NCI-H2107 (cell line): ENCODE results near the gene LYRM9.
"Not testable (repeated sequence)": the region's sequence is repeated elsewhere in the genome, so short reads cannot be mapped to it uniquely, and the experiment has no call there.

Source experiments
- DNase-seq: peaks from one replicate; lab custom pipeline; 2025; lab: John Stamatoyannopoulos, UW

Gene LYRM9

DNA sequence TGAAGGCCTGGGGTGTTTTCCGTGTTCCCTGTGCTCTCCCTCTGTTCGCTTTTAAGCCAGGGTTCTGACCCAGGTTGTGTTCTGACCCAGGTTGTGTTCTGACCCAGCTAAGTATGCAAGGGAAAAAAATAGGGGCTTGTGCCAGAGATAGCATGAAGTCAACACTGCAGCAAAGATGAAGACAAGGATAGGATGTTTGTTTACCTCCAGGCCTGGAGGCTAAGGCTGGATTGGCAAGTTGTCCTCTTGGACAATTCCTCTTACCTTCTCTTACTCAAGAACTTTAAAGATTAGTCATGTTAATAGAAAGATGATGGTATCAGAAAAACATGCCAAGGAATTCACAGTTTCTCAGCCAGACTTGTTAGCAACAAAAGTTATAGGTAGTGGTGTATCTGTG lies 19.4 kb downstream of the LYRM9 start:
- DNase-seq, result no peak

- no peak for DNase-seq
These were observed 20.0 kb downstream of the LYRM9 start for GRCh38 chr17:27873211-27873610.

GRCh38 chr17:27872776-27873175 lies 20.4 kb downstream of the LYRM9 start:
- no peak for DNase-seq

DNA sequence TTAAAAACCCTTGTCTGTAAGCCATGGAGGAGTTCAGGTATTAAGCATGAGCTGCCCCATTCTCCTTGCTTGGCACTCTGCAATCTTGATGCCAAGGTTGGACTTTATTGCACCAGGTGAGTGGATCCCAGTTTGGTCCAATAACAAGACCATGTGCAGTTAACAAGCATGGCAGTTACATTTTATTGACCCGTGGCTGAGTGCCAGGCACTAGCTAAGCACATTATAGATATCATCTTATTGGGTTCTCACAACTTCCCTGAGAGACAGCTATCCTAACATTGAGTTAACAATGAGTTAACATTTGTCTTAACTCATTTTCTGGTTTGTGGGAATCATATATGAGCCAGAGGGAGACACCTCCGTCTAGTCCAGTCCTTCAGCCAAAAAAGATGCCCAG lies 21.8 kb downstream of the LYRM9 start:
- DNase-seq, result no peak

GRCh38 chr17:27870345-27870744 lies 22.8 kb downstream of the LYRM9 start:
- DNase-seq, result no peak

- DNase-seq, result no peak
These were observed 24.6 kb downstream of the LYRM9 start for GRCh38 chr17:27868565-27868964.

- no peak for DNase-seq
These were observed 30.3 kb downstream of the LYRM9 start for GRCh38 chr17:27862840-27863239.

- DNase-seq, result no peak
These were observed 31.2 kb downstream of the LYRM9 start for GRCh38 chr17:27862004-27862403.

GRCh38 chr17:27860971-27861664 lies 32.0 kb downstream of the LYRM9 start:
- DNase-seq, result no peak

DNA sequence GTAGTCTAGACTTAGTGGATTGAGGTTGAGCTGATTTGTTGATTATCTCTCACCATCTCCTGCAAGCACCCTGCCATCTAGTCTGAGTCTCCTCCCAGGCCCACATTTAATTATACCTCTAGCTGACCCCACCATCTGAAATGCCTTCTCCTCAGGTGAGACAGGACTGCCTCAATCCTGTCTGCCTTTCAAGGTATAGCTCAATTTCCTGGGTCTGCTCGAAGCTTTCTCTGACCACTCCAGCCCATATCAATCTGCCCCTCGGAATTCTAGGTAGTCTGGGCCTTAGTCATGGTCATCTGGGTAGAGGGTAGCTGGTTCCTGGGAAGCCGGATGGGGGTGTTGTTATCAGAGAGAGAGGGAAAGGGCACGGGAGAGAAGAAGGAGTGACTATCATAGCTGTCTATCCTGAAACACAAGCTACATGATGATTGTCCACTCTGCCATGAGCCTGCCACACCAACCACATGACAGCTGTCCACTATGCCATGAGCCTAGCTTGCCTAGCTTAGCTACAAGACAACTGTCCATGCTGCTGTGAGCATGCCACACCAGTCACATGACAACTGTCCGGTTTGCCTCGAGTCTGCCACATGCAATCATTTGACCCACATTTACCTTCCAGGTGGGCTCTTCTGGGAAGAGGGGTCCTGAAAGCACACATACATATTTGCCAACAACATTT lies 34.4 kb downstream of the LYRM9 start:
- DNase-seq, result no peak

DNA sequence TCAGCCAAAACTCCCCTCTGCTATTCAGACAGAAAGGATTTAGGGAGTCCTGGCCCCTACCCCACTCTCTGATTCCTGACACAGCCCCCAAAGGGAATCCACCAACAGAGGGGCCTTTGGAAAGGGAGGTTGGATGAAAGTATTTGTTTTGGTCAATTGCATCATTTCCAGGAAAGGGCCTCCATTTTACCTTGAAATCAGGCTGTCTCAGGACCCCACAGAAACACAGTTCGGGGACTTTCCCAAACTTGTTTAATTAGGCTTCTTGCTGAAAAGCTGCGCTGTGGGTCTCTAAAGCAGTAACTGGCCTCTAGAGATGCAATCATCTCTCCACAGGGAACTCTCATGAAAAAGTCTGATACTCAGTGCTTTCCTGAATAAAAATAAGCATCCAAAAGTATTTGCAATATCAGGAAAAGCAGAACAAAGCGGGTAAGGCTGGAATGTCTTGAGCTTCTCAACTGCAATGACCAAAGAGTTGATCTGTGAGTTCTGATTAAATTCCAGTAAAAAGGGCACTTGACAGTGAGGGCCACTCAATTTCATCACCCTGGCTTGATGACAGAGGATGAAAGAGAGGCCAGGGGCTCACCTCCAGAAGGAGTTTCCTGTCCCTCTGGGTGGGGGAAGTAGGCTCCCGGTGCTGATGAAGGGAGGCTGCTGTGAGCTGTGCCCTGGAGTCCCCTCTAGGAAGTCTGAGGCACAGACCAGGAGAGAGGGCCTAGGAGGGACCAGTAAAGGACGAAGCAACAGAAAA lies 36.3 kb downstream of the LYRM9 start:
- no peak for DNase-seq

- no peak for DNase-seq
These were observed 37.7 kb downstream of the LYRM9 start for GRCh38 chr17:27855454-27855853.

DNA sequence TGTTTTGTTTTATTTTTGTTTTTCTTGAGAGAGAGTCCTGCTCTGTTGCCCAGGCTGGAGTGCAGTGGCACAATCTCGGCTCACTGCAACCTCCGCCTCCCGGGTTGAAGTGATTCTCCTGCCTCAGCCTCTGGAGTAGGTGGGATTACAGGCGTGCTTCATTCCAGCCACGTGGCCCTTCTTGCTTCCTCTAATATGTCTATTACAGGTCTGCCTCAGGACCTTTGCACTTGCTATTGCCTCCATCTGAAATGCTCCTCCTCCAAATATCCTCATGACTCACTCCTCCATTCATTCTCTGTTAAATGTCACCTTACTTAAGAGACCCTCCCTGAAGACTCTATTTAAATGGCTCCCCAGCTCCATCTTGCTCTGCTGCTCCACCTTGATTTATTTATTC lies 39.0 kb downstream of the LYRM9 start:
- no peak for DNase-seq

DNA sequence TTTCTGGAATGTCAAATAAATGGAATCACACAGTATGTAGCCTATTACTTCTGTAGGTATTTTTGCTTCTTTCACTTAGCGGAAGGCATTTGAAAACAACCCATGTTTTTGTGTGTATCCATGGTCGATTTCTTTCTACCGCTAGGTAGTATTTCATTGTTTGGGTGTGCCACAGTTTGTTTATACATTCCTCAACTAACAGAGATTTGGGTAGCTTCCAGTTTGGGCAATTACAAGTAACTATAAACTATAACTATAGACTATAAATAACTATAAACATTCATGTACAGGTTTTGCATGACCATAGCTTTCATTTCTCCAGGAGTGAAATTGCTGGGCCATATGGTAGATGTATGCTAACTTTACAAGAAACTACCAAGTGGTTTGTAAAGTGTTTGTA lies 40.1 kb downstream of the LYRM9 start:
- DNase-seq, result no peak

DNA sequence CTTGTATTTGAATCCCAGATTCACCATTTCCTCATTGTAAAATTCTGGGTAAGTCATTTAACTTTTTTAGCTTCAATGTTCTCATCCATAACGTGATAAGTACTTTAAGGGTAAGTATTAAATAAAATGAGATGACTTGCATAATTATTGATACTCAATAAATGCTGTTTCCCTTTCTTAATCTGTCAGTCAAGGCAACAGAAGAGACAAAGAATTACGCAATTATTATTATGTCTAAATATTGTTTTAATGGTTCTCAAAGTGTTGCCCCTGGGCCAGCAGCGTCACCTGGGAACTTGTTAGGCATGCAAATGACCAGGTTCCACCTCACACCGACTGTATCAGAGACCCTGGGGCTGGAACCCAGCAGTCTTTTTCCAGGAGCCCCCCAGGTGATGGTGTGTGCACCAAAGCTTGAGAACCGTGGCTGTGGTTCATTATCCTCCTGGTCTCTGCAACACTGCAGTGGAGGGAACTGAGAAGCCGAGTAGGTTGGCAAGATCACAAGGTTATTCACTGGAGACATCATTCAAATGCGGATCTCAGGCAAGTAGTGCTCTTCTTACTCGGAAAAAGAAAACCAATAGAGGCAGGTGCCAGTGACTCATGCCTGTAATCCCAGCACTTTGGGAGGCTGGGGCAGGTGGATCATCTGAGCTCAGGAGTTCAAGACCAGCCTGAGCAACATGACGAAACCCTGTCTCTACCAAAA lies 43.5 kb downstream of the LYRM9 start:
- DNase-seq, result no peak

DNA sequence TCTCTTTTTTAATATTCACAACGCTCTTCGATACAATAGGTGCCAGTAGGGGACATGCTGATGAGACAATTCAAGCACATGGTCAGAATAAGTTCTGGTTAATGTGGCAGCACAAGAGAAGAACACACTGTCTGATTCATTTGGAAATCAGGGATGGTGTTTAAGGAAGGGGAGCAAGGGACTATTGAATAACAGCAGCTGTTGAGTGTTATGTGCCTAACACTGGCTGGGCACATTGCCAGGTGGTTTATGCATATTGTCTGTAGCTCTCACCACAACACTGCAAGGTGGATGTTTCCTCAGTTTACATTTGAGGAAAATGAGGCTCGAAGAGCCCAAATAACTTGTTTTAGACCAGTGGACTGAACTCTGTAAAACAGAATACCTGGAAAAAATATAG lies 44.2 kb downstream of the LYRM9 start:
- DNase-seq, result peak; percentile 86

GRCh38 chr17:27846808-27847307 lies 46.3 kb downstream of the LYRM9 start:
- DNase-seq, result not testable (repeated sequence)

DNA sequence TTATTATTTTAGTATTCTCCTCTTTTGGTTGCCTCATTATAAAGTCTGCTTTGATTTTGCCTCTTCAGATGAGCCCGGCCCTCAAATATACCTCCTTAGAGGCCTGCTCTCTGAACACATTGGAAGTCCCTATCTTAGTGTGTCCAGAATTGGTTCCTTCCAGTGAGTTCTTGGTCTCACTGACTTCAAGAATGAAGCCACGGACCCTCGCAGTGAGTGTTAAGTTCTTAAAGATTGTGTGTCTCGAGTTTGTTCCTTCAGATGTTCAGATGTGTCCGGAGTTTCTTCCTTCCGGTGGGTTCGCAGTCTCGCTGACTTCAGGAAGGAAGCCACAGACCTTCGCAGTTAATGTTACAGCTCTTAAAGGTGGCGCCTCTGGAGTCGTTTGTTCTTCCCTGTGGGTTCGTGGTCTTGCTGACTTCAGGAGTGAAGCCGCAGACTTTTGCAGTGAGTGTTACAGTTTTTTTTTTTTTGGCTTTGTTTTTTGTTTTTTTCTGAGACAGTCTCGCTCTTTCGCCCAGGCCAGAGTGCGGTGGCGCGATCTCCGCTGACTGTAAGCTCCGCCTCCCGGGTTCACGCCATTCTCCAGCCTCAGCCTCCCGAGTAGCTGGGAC lies 47.0 kb downstream of the LYRM9 start:
- DNase-seq, result no peak

- DNase-seq, result no peak
These were observed 47.7 kb downstream of the LYRM9 start for GRCh38 chr17:27845264-27846041.

GRCh38 chr17:27840688-27841087 lies 52.5 kb downstream of the LYRM9 start:
- DNase-seq, result no peak

DNA sequence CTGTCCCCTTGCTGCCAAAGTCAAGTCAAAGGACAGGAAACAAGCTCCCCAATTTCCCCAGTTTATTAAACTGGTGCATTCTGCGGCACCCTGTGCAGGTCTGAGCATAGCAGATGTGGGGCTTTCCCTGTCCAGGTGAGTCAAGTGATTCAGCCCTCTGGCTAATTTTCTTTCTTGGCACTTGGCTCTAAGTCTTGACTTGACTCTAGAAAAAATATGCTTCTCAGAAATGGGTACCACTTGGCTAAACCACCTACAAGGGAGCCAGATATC lies 52.8 kb downstream of the LYRM9 start:
- DNase-seq, result not testable (repeated sequence)
